ENCODE data around the gene SFT2D3.

SFT2D3 gene

GRCh38 chr2:127683056-127683455, 18.2 kb upstream of the SFT2D3 start:
- no peak for TF ChIP-seq CTCF (IDR thresholded peaks at IDR 0.05; ENCODE audit: insufficient read depth, low read depth, low read length, missing control alignments)
- H3K4me3 ChIP-seq (ENCODE audit: low read length): no peak overlapping the region
- DNase-seq (ENCODE audit: low read depth): no peak

GRCh38 chr2:127683757-127684156, 17.5 kb upstream of the SFT2D3 start:
- no peak for DNase-seq (ENCODE audit: low read depth)
- H3K4me3 ChIP-seq (ENCODE audit: low read length): no peak overlapping the region
- no peak for TF ChIP-seq CTCF (IDR thresholded peaks at IDR 0.05; ENCODE audit: insufficient read depth, low read depth, low read length, missing control alignments)

GRCh38 chr2:127685410-127686080, 15.8 kb upstream of the SFT2D3 start:
- no peak for DNase-seq (ENCODE audit: low read depth)
- TF ChIP-seq CTCF (IDR thresholded peaks at IDR 0.05; ENCODE audit: insufficient read depth, low read depth, low read length, missing control alignments): no peak
- H3K4me3 ChIP-seq (ENCODE audit: low read length): no peak overlapping the region

- H3K4me3 ChIP-seq (ENCODE audit: low read length): no peak overlapping the region
- no peak for DNase-seq (ENCODE audit: low read depth)
- no peak for TF ChIP-seq CTCF (IDR thresholded peaks at IDR 0.05; ENCODE audit: insufficient read depth, low read depth, low read length, missing control alignments)
These were observed 12.9 kb upstream of the SFT2D3 start for GRCh38 chr2:127688405-127688804.

GRCh38 chr2:127690696-127691095, 10.6 kb upstream of the SFT2D3 start:
- no peak for DNase-seq (ENCODE audit: low read depth)
- no peak for TF ChIP-seq CTCF (IDR thresholded peaks at IDR 0.05; ENCODE audit: insufficient read depth, low read depth, low read length, missing control alignments)
- no peak overlapping the region for H3K4me3 ChIP-seq (ENCODE audit: low read length)

GRCh38 chr2:127694986-127695385, 6.3 kb upstream of the SFT2D3 start:
- TF ChIP-seq CTCF (IDR thresholded peaks at IDR 0.05; ENCODE audit: insufficient read depth, low read depth, low read length, missing control alignments): no peak
- H3K4me3 ChIP-seq (ENCODE audit: low read length): no peak overlapping the region
- DNase-seq (ENCODE audit: low read depth): no peak
